ENCODE data around the gene MYO7A.

DNA sequence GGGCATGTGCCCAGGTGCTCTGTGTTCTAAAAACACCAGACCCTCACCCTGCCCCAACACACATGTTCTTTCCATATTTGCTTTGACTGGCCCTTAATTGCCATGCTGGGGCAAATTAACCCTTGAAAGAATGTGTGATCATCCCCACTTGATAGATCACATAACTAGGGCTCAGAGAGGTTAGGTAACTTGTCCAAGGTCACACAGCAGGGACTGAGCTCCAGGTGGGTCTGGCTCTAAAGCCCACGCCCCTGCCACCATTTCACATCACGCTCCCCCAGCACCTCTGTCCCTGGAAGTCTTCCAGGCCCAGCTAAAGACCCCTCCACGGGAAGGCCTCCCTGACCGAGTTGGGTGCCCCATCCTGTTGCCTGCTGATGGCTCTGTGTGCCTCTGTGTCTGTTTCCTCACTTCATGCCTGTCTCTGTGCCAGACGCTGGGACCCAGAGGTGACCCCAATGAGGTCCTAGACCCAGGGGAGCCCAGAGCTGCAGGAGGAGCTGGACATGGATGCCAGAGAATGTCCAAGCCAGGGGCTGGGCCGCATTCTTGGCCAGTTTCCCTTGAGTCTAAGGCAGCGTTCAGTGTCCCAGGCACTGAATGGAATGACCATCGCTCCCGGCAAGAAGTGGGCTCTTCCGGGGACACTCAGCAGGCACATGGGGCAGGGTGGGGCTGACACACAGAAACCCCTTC lies 79.7 kb downstream of the MYO7A start:
- TF ChIP-seq GATA2 (IDR thresholded peaks at IDR 0.05; ENCODE audit: low read depth, low read length) (no peak), GATA3 (IDR thresholded peaks at IDR 0.05; ENCODE audit: low read depth, low read length) (no peak)
